Measurements from ENCODE around the gene SH3D19.

GRCh38 chr4:151167561-151167960 is 157.8 kb downstream of the SH3D19 start:
- TF ChIP-seq CTCF (IDR thresholded peaks at IDR 0.05; ENCODE audit: insufficient read depth, low read length, poor library complexity, severe bottlenecking), result no peak
- TF ChIP-seq EZH2phosphoT487 (conservative IDR thresholded peaks at IDR 0.05; ENCODE audit: low read length), result no peak
